ENCODE results near the gene DNAJC9.

The DNAJC9 gene

DNA sequence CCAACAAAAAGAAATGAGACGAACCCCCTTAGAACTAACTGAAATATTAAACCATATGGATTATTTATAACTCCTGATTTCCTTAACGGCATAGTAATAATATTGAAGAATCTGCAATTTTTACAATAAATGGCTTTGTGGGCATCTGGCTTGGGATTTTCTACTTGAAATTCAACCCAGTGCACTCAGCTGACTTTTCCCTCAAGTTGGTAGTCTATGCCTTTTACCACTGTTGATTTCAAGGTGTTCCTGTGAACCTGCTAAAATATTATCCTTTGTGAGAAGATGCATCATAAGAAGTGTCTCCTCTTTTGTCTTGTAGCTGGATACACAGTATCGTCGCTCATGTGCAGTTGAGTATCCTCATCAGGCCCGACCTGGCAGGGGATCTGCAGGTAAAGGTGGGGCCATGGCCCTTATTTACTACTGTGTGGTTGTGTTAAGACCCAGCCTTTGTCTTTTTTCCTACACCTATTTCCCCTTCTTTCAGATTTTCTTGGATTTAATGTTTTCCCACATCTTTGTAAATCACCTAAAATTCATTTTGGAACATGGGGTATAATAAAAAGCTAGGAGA is 8.0 kb downstream of the DNAJC9 start:
- DNase-seq, result no peak

- DNase-seq, result no peak
Observed at GRCh38 chr10:73234695-73235094, 12.4 kb downstream of the DNAJC9 start.

- DNase-seq, result no peak
Observed at GRCh38 chr10:73233883-73234282, 13.2 kb downstream of the DNAJC9 start.

DNA sequence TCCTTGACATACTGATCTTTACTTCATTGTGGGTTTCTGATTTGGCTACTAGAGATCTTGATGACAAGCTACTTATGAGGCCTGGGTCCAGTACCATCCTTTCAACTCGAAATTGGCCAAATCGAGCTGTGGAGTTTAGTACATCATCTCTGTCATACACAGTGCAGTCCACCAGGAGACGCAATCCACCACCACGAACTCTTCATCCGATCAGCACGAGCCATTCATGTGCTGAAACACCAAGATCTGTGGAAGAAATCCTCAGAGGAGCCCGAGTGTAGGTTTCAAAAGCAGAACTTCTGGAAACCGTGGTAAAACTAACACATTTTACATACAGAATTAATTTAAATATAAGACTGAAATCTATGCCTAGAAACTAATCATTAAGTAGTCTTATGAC is 14.2 kb downstream of the DNAJC9 start:
- DNase-seq, result no peak

DNA sequence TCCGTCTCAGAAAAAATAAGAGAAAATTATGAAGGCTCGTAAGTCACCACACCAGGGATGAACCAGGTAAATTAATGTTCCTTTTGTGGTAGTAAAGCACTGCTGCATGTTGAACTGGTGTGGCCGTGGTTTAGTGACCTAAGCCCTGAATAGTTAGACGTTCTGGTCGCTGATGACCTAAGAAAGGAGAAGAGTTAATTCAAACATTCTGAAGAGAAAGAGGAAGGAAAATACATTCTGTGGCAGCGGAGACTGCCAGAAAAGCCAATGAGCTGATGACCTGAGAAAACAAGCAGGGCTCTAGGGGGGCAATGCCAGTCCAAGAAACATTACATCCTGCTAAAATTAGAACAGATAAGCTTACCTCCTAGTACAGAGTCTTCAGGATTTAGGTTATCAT is 17.5 kb downstream of the DNAJC9 start:
- no peak for DNase-seq

DNA sequence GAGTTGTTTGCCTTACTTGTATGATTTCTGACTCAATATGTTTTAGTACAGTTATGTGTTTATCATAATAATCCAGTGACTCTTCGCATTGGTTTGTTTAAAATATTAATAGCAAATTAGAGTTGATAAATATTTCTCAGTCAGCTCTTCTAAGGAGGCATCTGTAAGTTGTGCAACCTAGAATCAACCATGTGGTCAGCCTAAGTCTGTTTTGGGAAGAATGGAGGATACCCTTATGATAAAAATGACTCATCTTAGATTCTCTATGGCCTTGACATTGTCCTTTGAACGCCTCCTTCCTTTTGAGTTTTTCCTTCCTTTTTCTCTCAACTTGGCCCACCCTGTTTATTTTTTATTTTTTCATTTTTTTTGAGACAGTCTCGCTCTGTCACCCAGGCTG is 18.8 kb downstream of the DNAJC9 start:
- DNase-seq, result no peak

DNA sequence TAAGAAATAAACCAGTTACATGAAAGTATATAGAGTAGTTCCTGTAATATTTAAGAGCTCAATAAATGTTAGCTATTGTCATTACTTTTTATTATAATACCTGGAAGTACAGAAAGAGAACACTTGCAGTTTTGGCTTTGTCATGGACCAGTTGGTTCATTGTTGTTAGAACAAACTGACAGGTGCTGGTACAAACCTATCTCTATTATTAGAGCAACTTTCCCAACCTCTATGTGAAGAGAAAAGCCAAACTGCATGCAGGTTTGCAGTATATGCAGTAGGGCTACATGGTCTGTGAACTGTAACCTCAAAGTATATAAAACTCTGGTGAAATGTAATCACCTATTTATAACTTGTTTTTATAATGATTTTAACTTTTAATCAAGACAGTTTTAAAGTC is 20.4 kb downstream of the DNAJC9 start:
- no peak for DNase-seq

- DNase-seq, result no peak
Observed at GRCh38 chr10:73225518-73225917, 21.5 kb downstream of the DNAJC9 start.

DNA sequence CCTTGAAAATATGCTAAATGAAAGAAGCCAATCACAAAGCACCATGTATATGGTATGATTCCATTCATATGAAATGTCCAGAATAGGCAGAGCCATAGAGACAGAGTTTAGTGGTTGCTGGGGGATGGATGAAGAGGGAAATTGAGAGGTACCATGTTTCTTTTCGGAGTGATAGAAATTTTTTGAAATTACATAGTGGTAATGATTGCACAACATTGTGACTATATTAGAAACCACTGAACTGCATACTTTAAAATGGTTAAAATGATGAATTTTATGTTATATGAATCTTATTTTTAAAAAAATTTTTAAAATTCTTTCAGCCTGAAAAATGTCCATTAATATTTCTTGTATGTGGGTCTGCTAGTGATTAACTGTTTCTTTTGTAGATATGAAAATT is 26.1 kb downstream of the DNAJC9 start:
- DNase-seq, result no peak

DNA sequence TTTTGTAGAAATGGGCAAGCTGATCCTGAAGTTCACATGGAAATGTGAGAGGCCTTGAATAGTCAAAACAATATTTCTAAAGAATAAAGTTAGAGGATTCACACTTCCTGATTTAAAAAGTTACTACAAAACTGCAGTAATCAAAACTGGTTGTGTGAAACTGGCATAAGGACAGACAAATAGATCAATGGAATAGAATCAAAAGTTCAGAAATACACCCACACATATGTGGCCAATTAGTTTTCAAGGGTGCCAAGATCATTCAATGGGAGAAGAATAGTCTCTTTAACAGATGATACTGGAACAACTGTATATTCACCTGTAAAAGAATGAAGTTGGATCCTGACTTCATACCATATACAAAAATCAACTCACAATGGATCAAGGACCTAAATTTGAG is 27.7 kb downstream of the DNAJC9 start:
- no peak for DNase-seq

DNA sequence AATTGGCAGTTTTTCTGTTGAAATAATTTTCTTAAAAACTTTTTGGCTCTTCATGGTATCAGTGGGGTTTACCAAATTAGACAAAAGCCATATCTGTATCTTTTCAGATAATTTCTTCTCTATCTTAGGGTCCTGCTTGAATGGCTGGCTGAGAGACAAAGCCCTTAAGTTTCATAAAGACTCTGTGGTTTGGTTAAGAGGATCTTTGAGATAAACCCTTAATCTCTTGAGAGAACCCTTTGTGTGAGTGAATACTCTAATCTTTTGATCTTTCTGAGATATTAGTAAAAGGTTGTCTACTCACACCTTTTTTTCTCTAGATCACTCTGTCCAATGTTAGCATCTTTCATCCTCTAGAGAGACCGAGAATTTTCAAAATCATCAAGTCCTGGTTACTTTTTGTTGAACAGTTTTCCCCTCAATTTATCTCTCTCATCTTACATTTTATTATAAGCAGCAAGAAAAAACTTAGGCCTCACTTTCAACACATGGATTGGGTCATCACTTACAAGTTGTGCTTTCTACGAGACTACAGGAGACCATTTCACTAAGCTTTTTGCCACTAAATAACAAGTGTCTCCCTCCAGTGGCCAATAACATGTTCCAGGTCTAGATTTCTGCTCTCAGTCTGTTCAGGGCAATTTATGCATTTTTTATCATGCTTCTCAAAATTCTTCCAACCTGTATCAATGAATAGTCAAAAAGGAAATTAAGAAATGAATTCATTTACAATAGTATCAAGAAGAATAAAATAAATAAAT is 28.4 kb downstream of the DNAJC9 start:
- DNase-seq, result no peak

DNA sequence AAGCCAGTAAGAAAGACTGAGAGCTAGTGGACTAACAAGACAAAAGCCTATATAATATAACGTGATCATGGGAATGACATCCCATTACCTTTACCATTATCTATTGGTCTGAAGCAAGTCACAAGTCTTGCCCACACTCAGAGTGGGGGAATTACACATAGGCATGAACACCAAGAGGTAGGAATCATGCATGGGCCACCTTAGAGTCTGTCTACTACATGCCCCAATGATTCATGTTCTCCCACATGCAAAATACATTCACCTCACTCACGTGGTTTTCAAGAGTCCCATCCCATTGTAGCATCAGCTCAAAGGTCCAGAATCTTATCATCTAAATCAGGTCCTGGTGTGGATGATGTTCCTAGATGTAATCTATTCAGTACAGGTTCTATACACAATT is 29.4 kb downstream of the DNAJC9 start:
- no peak for DNase-seq

DNA sequence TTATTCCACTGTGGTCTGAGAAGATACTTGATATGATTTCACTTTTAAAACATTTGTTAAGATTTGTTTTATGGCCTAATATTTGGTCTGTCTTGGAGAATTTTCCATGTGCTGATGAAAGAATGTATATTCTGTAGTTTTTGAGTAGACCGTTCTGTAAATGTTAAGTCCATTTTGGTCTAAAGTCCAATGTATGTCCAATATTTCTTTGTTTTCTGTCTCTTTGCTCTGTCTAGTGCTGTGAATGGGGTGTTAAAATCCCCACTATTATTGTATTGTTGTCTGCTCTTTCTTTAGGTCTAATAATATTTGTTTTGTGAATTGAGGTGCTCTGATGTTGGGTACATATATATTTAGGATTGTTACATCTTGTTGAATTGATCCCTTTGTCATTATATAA is 31.3 kb downstream of the DNAJC9 start:
- no peak for DNase-seq

- no peak for DNase-seq
Observed at GRCh38 chr10:73211106-73211811, 35.8 kb downstream of the DNAJC9 start.

- no peak for DNase-seq
Observed at GRCh38 chr10:73210395-73211105, 36.5 kb downstream of the DNAJC9 start.

DNA sequence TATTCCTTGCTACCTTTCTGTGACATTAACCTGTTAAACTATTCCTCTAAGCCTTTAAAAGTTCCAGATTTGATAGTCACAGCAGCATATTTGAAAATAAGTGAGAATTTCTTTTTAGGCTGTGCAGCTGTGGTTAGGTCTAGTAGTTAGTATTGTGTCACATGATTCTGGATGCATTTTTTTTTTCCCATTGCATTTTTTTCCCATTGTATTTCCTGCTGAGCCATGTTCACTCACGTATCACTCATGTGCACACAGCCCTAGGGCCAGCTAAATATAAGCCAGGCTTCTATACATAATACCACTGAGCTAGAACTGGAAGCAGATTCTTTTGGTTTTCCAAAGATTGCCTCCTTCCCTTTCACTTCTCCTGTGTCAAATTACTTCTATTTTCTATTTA is 37.4 kb downstream of the DNAJC9 start:
- DNase-seq, result no peak

DNA sequence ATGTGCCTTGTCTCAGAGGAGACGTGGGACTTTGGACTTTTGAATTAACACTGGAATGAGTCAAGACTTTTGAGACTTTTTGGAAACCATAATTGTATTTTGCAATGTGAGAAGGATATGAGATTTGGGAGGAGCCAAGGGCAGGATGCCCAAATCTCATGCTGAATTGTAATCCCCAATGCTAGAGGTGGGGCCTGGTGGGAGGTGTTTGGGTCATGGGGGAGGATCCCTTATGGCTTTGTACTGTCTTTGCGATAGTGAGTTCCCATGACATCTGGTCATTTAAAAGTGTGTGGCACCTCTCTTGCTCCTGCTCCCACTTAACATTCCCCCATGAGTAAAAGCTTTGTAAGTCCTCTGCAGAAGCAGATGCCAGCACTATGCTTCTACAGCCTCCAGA is 39.2 kb downstream of the DNAJC9 start:
- DNase-seq, result no peak

DNA sequence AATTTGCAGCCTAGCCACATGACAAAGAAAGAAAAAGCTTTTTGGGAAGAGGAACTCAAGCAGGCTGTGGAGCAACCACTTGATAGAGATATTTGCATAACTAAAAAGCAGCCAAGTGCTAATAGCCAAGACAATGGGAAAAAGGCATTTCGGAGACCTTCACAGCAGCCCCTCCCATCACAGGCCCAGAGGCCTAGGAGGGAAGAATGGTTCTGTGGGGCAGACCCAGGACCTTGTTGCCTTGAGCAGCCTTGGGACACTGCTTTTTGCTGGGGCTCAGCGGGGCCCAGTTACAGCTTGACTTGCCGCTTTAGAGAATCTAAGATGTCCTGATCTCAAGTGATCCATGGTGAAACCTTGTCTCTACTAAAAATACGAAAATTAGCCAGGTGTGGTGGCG is 40.7 kb downstream of the DNAJC9 start:
- DNase-seq, result no peak

GRCh38 chr10:73205890-73206289 is 41.2 kb downstream of the DNAJC9 start:
- DNase-seq, result no peak

- DNase-seq, result no peak
Observed at GRCh38 chr10:73205081-73205480, 42.0 kb downstream of the DNAJC9 start.

Data from right forelimb (tissue), 1 donor.